Left ventricle myocardium inferior (tissue), 1 donor: ENCODE results near the gene ETFB. TPM values are rescaled to one million over a fixed set of nuclear protein-coding genes. Genes with fewer than 3 reads are reported as not detected.

Source experiments
- DNase-seq: peaks from one replicate; pipeline ENCODE4 v3.0.0-alpha.2; 2020
- H3K27ac ChIP-seq: fragments of 200-600 bp; replicated peaks from 2 replicates; pipeline ENCODE4 v1.8.0; 2021
- H3K27me3 ChIP-seq: fragments of 200-600 bp; 2 replicates; pipeline ENCODE4 v1.8.0; 2021; ENCODE audit warnings: low read depth
- H3K36me3 ChIP-seq: fragments of 200-600 bp; 2 replicates; pipeline ENCODE4 v1.8.0; 2021
- H3K4me1 ChIP-seq: fragments of 200-600 bp; 2 replicates; pipeline ENCODE4 v1.8.0; 2021
- H3K4me3 ChIP-seq: fragments of 200-600 bp; 2 replicates; pipeline ENCODE4 v1.8.0; 2021; ENCODE audit warnings: mild to moderate bottlenecking, moderate library complexity
- H3K9me3 ChIP-seq: fragments of 200-600 bp; replicated peaks from 2 replicates; pipeline ENCODE4 v1.8.0; 2021
- intact Hi-C: fragments of 100-400 bp; cut with micrococcal nuclease; formaldehyde crosslinking; loops from one replicate; pipeline ENCODE4 v1.11.0; 2022
- total RNA-seq: library from RNA; stranded (reverse); fragmentation: NEBNext Ultra II Directional; extraction: Animal tissue kit (Norgen Biotek cat#: 25700); gene quantifications from one replicate; pipeline ENCODE4 v1.2.1, GENCODE V29; 2021
- TF ChIP-seq, protein P1 (sequence below): fragments of 200-600 bp; IDR thresholded peaks from 2 replicates; pipeline ENCODE4 v1.8.0; 2021; ENCODE audit warnings: antibody characterized with exemption, mild to moderate bottlenecking, borderline replicate concordance
- donor health status: DM: no; HTN: yes; CAD: no; lungs with severe emphysema.

Gene ETFB
- total RNA-seq, 1 donor from 2014 or later = 365 TPM

DNA sequence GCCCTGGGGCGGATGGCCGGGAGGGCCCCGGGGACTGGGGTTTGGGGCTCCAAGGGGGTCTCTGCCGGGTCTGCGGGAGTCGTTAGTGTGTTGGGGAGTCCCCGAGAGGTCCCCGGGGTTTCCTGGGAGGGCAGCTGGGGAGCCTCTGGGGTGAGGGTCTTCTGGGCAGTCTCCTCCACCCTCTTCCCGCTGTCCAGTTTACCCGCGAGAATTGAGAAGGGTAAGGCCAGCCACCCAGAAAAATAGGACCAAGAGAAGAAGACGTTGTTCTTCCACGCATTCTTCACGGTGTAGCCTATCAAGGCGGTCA lies 1.0 kb upstream of the ETFB start:
- Histone ChIP-seq H3K36me3 (no peaks in the 10 kb centered on the region), H3K9me3 (no peaks in the 10 kb centered on the region), H3K4me3 (peak overlapping the region; percentile 86), H3K4me1 (peaks cover 53% of the 10 kb centered on the region), H3K27me3 (no peaks in the 10 kb centered on the region), H3K27ac (peak overlapping the region; percentile 97)
- intact Hi-C loops = no loop called here
- TF ChIP-seq, protein P1, sequence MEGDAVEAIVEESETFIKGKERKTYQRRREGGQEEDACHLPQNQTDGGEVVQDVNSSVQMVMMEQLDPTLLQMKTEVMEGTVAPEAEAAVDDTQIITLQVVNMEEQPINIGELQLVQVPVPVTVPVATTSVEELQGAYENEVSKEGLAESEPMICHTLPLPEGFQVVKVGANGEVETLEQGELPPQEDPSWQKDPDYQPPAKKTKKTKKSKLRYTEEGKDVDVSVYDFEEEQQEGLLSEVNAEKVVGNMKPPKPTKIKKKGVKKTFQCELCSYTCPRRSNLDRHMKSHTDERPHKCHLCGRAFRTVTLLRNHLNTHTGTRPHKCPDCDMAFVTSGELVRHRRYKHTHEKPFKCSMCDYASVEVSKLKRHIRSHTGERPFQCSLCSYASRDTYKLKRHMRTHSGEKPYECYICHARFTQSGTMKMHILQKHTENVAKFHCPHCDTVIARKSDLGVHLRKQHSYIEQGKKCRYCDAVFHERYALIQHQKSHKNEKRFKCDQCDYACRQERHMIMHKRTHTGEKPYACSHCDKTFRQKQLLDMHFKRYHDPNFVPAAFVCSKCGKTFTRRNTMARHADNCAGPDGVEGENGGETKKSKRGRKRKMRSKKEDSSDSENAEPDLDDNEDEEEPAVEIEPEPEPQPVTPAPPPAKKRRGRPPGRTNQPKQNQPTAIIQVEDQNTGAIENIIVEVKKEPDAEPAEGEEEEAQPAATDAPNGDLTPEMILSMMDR = no peak
- DNase-seq = peak; percentile 41

DNA sequence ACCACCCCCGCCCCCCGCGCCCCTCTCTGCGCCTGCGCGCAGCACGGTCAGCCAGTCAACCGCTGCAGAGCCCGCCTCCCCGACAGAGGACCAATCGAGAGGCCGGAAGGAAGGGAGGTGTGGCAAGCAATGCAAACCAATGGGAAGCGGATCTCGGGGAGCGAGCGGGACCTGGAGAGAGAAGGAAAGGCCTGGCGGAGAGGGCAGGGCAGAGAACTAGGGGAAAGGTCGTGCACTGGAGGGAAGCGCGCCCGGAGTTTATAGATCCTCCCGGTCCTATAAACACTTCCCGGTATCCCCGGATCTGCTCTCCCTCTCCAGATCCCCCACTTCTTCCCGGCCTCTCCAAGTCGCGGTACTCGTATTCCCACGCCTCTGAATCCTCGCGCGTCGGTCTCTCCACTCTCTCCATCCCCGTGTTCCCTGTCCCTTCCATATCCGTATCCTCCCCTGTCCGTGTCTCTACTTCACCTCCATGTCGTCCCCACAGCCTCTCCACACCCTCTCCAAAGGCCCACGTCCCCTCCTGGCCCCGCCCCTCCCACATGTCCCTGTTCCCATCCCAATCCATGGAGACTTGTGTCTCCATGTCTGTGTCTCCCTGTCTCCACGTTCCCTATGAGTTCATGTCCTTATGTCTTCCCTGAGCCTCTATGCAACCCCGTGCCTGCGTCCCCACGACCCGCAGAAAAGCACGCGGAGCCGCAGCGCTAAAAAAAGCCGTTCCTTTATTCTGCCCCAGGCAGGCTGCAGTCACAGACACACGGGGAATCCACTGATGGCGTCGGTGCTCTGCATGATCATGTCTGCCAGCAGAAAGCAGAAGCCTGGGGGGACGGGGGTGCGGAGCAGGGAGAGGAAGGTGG lies 434 bp upstream of the ETFB start:
- peak; percentile 98 for DNase-seq
- no peaks in the 10 kb centered on the region for H3K9me3 ChIP-seq
- H3K4me3 ChIP-seq = peak overlapping the region; percentile 86
- intact Hi-C loops = no loop called here
- no peaks in the 10 kb centered on the region for H3K36me3 ChIP-seq
- H3K4me1 ChIP-seq = peaks cover 55% of the 10 kb centered on the region
- TF ChIP-seq, protein P1 = no peak
- H3K27ac ChIP-seq = peak overlapping the region; percentile 97
- no peaks in the 10 kb centered on the region for H3K27me3 ChIP-seq

DNA sequence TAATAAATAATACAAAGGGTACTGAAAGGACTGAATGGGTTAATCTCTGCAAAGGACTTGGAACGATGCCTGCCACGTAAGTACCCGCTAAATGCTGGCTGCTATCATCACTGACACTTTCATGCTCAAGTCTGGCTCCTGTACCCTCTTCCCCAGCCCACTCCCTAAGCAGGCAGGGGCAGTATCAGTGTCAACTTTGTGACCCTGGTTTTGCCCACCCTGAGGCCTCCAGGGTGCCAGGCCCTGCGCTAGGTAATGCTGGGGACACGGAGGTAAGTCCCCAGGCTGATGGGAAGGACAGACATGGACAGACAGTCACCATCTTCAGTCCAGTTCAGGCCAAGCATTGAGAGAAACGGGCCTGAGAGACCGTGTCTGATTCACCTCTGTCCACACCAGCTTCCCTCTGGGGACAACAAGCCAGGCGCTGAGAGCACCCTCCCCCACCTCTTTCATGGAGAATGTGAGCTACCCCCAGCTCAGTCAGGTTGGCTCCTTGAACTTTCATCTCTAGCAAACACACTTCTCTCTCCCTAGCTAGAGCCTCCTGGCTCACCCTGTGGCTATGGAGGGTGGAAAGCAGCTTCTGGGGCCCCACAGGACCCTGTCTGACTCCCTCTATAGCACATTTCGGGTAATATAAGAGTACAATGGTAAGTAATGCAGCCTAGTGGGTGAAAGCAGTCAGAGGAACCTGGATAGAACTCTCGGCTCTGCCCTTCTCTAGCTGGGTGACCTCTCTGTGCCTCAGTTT lies 800 bp downstream of the ETFB start:
- Histone ChIP-seq H3K9me3 (no peaks in the 10 kb centered on the region), H3K4me3 (peak overlapping the region; percentile 86), H3K36me3 (no peaks in the 10 kb centered on the region), H3K27ac (peak overlapping the region; percentile 97), H3K27me3 (no peaks in the 10 kb centered on the region), H3K4me1 (peaks cover 55% of the 10 kb centered on the region)
- intact Hi-C loops = no loop called here
- TF ChIP-seq, protein P1 = no peak
- no peak for DNase-seq

DNA sequence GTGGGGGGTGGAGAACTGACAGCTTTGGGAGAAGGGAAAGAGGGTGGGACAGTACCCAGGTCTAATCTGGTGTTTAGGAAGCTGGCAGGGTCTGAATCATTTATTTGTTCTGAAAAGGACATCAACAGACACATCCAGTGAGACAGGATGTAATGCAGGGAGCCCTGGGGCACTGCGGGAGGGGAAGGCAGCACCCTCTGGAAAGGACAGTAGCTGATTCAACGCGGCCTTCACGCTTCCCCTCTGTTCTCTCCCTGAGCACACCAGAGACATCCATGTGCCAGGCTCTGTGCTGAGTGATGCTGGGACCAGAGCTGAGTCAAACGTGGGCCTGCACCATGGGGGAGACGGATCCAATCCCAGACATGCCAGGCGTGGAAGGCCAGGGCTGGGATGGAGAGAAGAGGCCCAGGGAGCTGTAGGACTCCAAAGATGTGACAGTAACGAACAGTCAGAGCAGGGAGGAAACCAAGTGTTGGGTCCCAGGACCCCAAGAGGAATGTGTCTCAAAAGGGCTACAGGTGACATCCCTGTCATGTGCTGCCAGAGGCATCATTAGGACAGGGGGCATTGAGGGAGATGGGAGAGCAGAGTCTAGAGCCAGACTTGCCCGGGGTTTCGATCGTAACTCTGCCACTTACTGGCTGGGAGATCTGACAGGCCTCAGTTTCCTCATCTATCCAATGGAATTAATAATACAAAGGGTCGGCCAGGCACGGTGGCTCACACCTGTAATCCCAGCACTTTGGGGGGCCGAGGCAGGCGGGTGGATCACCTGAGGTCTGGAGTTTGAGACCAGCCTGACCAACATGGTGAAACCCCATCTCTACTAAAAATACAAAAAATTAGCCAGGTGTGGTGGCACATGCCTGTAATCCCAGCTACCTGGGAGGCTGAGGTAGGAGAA lies 1.7 kb downstream of the ETFB start:
- Histone ChIP-seq H3K9me3 (no peaks in the 10 kb centered on the region), H3K27ac (peak overlapping the region; percentile 97), H3K27me3 (no peaks in the 10 kb centered on the region), H3K4me3 (peak overlapping the region; percentile 86), H3K36me3 (no peaks in the 10 kb centered on the region), H3K4me1 (peaks cover 55% of the 10 kb centered on the region)
- DNase-seq = no peak
- intact Hi-C loops = no loop called here
- TF ChIP-seq, protein P1 = no peak

DNA sequence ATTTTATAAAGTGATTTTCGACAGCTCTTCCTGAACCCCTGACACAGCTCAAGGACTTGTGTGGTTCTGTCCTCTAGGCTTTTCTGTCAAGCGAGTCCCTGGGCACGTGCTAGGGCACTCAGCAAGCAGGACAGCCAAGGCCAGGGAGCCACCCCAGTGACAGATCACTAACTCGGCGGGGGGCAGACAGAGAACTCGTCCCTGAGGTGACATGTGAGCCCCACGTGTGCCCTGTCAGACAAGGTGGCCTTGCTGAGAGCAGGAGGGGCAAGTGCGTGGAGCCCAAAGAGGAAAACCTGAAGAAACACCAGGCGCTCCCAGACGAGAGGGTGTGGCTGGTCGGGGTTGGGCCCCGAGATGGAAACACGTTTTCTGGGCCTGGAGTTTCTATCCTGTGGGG lies 4.9 kb downstream of the ETFB start:
- H3K9me3 ChIP-seq = no peaks in the 10 kb centered on the region
- no peaks in the 10 kb centered on the region for H3K36me3 ChIP-seq
- H3K27me3 ChIP-seq = no peaks in the 10 kb centered on the region
- TF ChIP-seq, protein P1 = no peak
- no peak for DNase-seq
- no peak overlapping the region for H3K4me3 ChIP-seq
- intact Hi-C loops = no loop called here
- peaks cover 38% of the 10 kb centered on the region for H3K4me1 ChIP-seq
- H3K27ac ChIP-seq = peak overlapping the region; percentile 30
